GM06990 (cell line): ENCODE data around the gene S1PR5.

Source experiments
- DNase-seq: peaks from one replicate; pipeline ENCODE4 v3.0.0-alpha.2; 2011; ENCODE audit not compliant: insufficient read length; ENCODE audit errors: extremely low read depth
- H3K27me3 ChIP-seq: replicated peaks from 2 replicates; pipeline ENCODE4 v1.6.0; 2011; ENCODE audit warnings: low read length; ENCODE audit not compliant: control insufficient read depth, insufficient read depth
- H3K36me3 ChIP-seq: 2 replicates; pipeline ENCODE4 v1.5.1; 2011; ENCODE audit warnings: low read length; ENCODE audit not compliant: control insufficient read depth, insufficient read depth
- H3K4me3 ChIP-seq: replicated peaks from 2 replicates; pipeline ENCODE4 v1.5.1; 2011; ENCODE audit warnings: low read depth, mild to moderate bottlenecking, control low read depth, low read length
- TF ChIP-seq, protein P1 (sequence below): IDR thresholded peaks from 2 replicates; pipeline ENCODE4 v1.5.1; 2011; ENCODE audit warnings: low read length, control low read depth, mild to moderate bottlenecking, inconsistent platforms; ENCODE audit not compliant: insufficient read depth, poor library complexity, severe bottlenecking

Gene S1PR5

GRCh38 chr19:10562609-10563008 lies 45.4 kb upstream of the S1PR5 start:
- TF ChIP-seq, protein P1, sequence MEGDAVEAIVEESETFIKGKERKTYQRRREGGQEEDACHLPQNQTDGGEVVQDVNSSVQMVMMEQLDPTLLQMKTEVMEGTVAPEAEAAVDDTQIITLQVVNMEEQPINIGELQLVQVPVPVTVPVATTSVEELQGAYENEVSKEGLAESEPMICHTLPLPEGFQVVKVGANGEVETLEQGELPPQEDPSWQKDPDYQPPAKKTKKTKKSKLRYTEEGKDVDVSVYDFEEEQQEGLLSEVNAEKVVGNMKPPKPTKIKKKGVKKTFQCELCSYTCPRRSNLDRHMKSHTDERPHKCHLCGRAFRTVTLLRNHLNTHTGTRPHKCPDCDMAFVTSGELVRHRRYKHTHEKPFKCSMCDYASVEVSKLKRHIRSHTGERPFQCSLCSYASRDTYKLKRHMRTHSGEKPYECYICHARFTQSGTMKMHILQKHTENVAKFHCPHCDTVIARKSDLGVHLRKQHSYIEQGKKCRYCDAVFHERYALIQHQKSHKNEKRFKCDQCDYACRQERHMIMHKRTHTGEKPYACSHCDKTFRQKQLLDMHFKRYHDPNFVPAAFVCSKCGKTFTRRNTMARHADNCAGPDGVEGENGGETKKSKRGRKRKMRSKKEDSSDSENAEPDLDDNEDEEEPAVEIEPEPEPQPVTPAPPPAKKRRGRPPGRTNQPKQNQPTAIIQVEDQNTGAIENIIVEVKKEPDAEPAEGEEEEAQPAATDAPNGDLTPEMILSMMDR = no peak
- H3K27me3 ChIP-seq = no peaks in the 10 kb centered on the region
- DNase-seq = no peak
- H3K36me3 ChIP-seq = peaks cover 18% of the 10 kb centered on the region
- H3K4me3 ChIP-seq = no peak overlapping the region

DNA sequence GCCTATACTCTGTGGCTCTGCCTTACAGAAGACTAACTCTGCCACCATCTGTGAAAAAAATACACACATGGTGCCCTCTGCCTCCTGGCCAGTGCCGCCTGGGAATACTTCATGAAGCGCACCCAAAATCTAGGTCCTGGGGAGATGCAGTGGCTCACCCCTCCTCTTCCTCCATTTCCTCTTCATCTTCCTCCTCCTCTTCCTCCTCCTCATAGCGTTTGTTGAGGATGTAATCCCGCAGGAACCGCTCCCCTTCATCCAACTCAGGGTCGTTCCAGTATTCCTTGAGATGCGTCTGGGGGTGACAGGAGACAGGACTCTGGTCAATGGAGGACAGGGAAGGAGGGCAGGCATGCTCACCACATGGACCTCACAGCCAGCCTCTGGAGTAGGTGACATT lies 42.9 kb upstream of the S1PR5 start:
- Histone ChIP-seq H3K36me3 (peaks cover 28% of the 10 kb centered on the region), H3K27me3 (no peaks in the 10 kb centered on the region), H3K4me3 (no peak overlapping the region)
- no peak for DNase-seq
- TF ChIP-seq, protein P1 = no peak

GRCh38 chr19:10557603-10558197 lies 40.5 kb upstream of the S1PR5 start:
- no peak overlapping the region for H3K4me3 ChIP-seq
- TF ChIP-seq, protein P1 = no peak
- no peak for DNase-seq
- peaks cover 40% of the 10 kb centered on the region for H3K36me3 ChIP-seq
- no peaks in the 10 kb centered on the region for H3K27me3 ChIP-seq

DNA sequence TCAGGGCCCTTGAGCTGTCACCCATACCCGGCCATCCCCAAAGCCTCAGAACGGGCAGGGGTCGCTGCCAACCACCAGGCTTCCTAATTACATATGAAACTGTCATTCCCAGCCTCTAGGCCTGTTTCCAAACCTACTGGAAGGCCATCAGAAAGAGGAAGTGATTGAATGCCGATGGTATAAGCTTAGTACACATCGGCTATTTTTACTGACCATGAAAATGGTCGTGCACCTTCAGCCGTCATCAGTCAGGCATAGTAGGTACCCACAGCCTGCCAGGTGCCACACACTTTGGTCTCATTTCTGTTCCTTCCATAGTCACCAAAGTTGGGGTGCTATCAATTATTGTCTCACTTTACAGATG lies 38.3 kb upstream of the S1PR5 start:
- TF ChIP-seq, protein P1 = no peak
- H3K36me3 ChIP-seq = peaks cover 46% of the 10 kb centered on the region

GRCh38 chr19:10554760-10555609 lies 37.7 kb upstream of the S1PR5 start:
- no peak for DNase-seq
- H3K4me3 ChIP-seq = no peak overlapping the region
- TF ChIP-seq, protein P1 = no peak
- peaks cover 43% of the 10 kb centered on the region for H3K36me3 ChIP-seq
- no peaks in the 10 kb centered on the region for H3K27me3 ChIP-seq

More for the DNA sequence above, 38.3 kb upstream of the S1PR5 start:
- Histone ChIP-seq H3K27me3 (no peaks in the 10 kb centered on the region), H3K4me3 (no peak overlapping the region)
- no peak for DNase-seq
